ENCODE measurements around the gene MRPL2. TPM values are rescaled to one million over a fixed set of nuclear protein-coding genes. Genes with fewer than 3 reads are reported as not detected.

MRPL2 gene
- total RNA-seq, 1 donor from 2014 or later = 97.4 TPM

DNA sequence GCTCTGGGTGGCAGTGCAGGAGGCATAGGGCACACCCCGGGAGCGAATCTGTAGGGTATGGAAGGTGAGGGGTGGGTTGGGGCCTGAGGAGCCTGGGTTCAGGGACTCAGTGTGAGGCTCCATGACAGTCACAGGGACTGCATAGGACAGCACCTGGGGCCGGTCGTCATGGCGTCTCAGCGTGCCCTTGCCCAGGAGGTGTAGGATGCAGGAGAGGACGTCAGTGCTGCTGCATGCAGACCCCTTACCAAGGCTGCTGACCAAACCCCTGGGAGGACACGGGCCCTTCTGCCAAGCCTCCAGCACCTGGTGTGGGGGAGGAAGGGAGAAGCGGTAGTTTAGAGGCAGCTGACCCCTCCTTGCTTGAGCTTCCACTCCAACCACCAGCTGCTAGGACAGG is 21.5 kb downstream of the MRPL2 start:
- DNase-seq (ENCODE audit: low spot score) = no peak
- intact Hi-C loops (cut with micrococcal nuclease) = no loop called here
- Mint-ChIP-seq H3K36me3 (ENCODE audit: low read depth) (peaks cover 32% of the 10 kb centered on the region), H3K4me1 (ENCODE audit: low read depth) (peaks cover 6% of the 10 kb centered on the region), H3K27me3 (ENCODE audit: insufficient read depth) (no peaks in the 10 kb centered on the region), H3K4me3 (no peak overlapping the region), H3K9me3 (no peaks in the 10 kb centered on the region), H3K27ac (no peak overlapping the region)

GRCh38 chr6:43037197-43037596 is 22.0 kb downstream of the MRPL2 start:
- intact Hi-C loops (cut with micrococcal nuclease) = no loop called here
- Mint-ChIP-seq H3K4me3 (no peak overlapping the region), H3K27ac (no peak overlapping the region), H3K4me1 (ENCODE audit: low read depth) (peaks cover 6% of the 10 kb centered on the region), H3K27me3 (ENCODE audit: insufficient read depth) (no peaks in the 10 kb centered on the region), H3K36me3 (ENCODE audit: low read depth) (peaks cover 31% of the 10 kb centered on the region), H3K9me3 (no peaks in the 10 kb centered on the region)
- no peak for DNase-seq (ENCODE audit: low spot score)

DNA sequence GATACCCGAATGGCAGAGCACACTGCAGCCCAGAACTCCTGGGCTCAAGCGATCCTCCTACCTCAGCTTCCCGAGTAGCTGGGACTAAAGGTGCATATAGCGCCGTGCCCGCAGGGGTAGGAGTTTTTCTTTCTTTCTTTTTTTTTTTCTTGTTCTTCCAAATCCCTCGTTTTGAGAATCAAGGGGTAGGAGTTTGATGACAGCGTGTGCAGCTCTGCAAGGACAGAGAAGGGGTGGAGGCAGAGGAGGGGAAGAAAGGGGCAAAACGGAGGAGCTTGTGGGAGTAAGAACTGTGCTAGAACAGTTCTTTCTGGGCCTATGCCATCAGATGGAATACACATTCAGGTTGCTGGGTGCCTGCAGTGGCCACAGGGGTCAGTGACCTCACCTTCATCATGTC is 22.5 kb downstream of the MRPL2 start:
- no peak overlapping the region for H3K27ac Mint-ChIP-seq
- intact Hi-C loops (cut with micrococcal nuclease) = no loop called here
- peaks cover 32% of the 10 kb centered on the region for H3K36me3 Mint-ChIP-seq (ENCODE audit: low read depth)
- H3K9me3 Mint-ChIP-seq = no peaks in the 10 kb centered on the region
- DNase-seq (ENCODE audit: low spot score) = no peak
- no peaks in the 10 kb centered on the region for H3K27me3 Mint-ChIP-seq (ENCODE audit: insufficient read depth)
- H3K4me3 Mint-ChIP-seq = no peak overlapping the region
- peaks cover 6% of the 10 kb centered on the region for H3K4me1 Mint-ChIP-seq (ENCODE audit: low read depth)

- intact Hi-C loops (cut with micrococcal nuclease) = no loop called here
- H3K27ac Mint-ChIP-seq = no peak overlapping the region
Observed at GRCh38 chr6:43035495-43036194, 23.6 kb downstream of the MRPL2 start.

DNA sequence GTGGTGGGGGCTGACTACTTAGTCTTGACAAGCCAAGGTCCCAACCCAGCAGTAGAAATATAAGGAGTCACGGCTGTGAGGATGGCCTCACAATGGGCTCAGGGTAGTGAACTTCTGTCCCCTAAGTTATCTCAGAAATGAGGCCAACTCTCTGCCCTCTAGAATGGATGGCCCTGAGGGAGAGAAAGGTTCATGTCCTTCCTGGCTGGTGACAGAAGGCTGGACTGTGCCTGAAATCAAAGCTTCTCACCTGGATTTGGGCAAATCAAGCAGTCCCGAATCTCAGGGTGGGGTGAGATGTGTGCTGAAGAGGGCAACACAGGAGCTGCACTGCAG is 25.1 kb downstream of the MRPL2 start:
- no peak overlapping the region for H3K27ac Mint-ChIP-seq
- H3K9me3 Mint-ChIP-seq = no peaks in the 10 kb centered on the region
- DNase-seq (ENCODE audit: low spot score) = no peak
- intact Hi-C loops (cut with micrococcal nuclease) = no loop called here
- H3K36me3 Mint-ChIP-seq (ENCODE audit: low read depth) = peaks cover 35% of the 10 kb centered on the region
- no peak overlapping the region for H3K4me3 Mint-ChIP-seq
- H3K27me3 Mint-ChIP-seq (ENCODE audit: insufficient read depth) = no peaks in the 10 kb centered on the region
- peaks cover 6% of the 10 kb centered on the region for H3K4me1 Mint-ChIP-seq (ENCODE audit: low read depth)

More at GRCh38 chr6:43035495-43036194, 23.6 kb downstream of the MRPL2 start:
- DNase-seq (ENCODE audit: low spot score) = no peak
- H3K9me3 Mint-ChIP-seq = no peaks in the 10 kb centered on the region
- peaks cover 34% of the 10 kb centered on the region for H3K36me3 Mint-ChIP-seq (ENCODE audit: low read depth)
- no peak overlapping the region for H3K4me3 Mint-ChIP-seq
- no peaks in the 10 kb centered on the region for H3K27me3 Mint-ChIP-seq (ENCODE audit: insufficient read depth)
- peaks cover 6% of the 10 kb centered on the region for H3K4me1 Mint-ChIP-seq (ENCODE audit: low read depth)

GRCh38 chr6:43033496-43034189 is 25.6 kb downstream of the MRPL2 start:
- Mint-ChIP-seq H3K9me3 (no peaks in the 10 kb centered on the region), H3K4me1 (ENCODE audit: low read depth) (peaks cover 6% of the 10 kb centered on the region), H3K27ac (peak overlapping the region; percentile 46), H3K36me3 (ENCODE audit: low read depth) (peaks cover 33% of the 10 kb centered on the region), H3K27me3 (ENCODE audit: insufficient read depth) (no peaks in the 10 kb centered on the region), H3K4me3 (no peak overlapping the region)
- intact Hi-C loops (cut with micrococcal nuclease) = no loop called here
- DNase-seq (ENCODE audit: low spot score) = no peak

- Mint-ChIP-seq H3K36me3 (ENCODE audit: low read depth) (peaks cover 32% of the 10 kb centered on the region), H3K9me3 (no peaks in the 10 kb centered on the region), H3K4me3 (no peak overlapping the region), H3K27ac (no peak overlapping the region), H3K27me3 (ENCODE audit: insufficient read depth) (no peaks in the 10 kb centered on the region), H3K4me1 (ENCODE audit: low read depth) (peaks cover 6% of the 10 kb centered on the region)
- DNase-seq (ENCODE audit: low spot score) = no peak
- intact Hi-C loops (cut with micrococcal nuclease) = no loop called here
Observed at GRCh38 chr6:43032326-43032725, 26.9 kb downstream of the MRPL2 start.

DNA sequence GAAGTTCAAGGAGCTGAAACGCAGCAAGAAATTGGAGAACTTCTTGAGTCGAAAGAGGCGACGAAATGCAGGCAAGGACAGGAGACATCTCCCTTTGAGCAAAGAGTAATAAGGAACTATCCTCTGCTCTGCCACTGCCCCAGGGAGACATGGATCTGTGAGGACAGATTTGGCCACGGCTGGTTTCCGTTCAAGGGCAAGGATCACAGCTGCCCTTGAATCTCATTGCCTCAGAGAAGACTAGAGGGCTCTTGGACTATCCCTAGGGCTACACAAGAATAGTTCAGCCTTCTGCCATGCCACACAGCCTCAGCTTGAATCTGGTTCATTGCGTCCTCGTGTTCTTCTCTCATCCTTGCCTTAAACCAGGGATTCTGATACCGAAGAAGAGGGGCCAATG is 30.1 kb downstream of the MRPL2 start:
- peaks cover 44% of the 10 kb centered on the region for H3K36me3 Mint-ChIP-seq (ENCODE audit: low read depth)
- H3K4me3 Mint-ChIP-seq = no peak overlapping the region
- H3K4me1 Mint-ChIP-seq (ENCODE audit: low read depth) = peaks cover 15% of the 10 kb centered on the region
- no peaks in the 10 kb centered on the region for H3K27me3 Mint-ChIP-seq (ENCODE audit: insufficient read depth)
- DNase-seq (ENCODE audit: low spot score) = no peak
- no peaks in the 10 kb centered on the region for H3K9me3 Mint-ChIP-seq
- intact Hi-C loops (cut with micrococcal nuclease) = no loop called here
- no peak overlapping the region for H3K27ac Mint-ChIP-seq

DNA sequence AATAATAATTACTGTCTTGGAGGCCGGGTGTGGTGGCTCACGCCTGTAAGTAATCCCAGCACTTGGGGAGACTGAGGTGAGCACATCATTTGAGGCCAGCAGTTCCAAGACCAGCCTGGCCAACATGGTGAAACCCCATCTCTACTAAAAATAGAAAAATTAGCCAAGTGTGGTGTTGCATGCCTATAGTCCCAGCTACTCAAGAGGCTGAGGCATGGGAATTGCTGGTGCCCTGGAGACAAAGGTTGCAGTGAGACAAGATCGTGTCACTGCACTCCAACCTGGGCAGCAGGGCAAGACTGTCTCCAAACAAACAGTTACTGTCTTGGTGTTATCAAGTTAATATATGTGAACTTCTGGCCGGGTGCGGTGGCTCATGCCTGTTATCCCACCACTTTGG is 32.9 kb downstream of the MRPL2 start:
- Mint-ChIP-seq H3K4me1 (ENCODE audit: low read depth) (peaks cover 13% of the 10 kb centered on the region), H3K27me3 (ENCODE audit: insufficient read depth) (no peaks in the 10 kb centered on the region), H3K9me3 (no peaks in the 10 kb centered on the region), H3K4me3 (no peak overlapping the region), H3K36me3 (ENCODE audit: low read depth) (peaks cover 34% of the 10 kb centered on the region), H3K27ac (no peak overlapping the region)
- no peak for DNase-seq (ENCODE audit: low spot score)
- intact Hi-C loops (cut with micrococcal nuclease) = no loop called here

- peaks cover 36% of the 10 kb centered on the region for H3K36me3 Mint-ChIP-seq (ENCODE audit: low read depth)
- H3K4me3 Mint-ChIP-seq = peak overlapping the region; percentile 61
- peaks cover 20% of the 10 kb centered on the region for H3K4me1 Mint-ChIP-seq (ENCODE audit: low read depth)
- DNase-seq (ENCODE audit: low spot score) = no peak
- peak overlapping the region; percentile 53 for H3K27ac Mint-ChIP-seq
- no peaks in the 10 kb centered on the region for H3K27me3 Mint-ChIP-seq (ENCODE audit: insufficient read depth)
- intact Hi-C loops (cut with micrococcal nuclease) = no loop called here
- no peaks in the 10 kb centered on the region for H3K9me3 Mint-ChIP-seq
Observed at GRCh38 chr6:43024436-43024835, 34.8 kb downstream of the MRPL2 start.

DNA sequence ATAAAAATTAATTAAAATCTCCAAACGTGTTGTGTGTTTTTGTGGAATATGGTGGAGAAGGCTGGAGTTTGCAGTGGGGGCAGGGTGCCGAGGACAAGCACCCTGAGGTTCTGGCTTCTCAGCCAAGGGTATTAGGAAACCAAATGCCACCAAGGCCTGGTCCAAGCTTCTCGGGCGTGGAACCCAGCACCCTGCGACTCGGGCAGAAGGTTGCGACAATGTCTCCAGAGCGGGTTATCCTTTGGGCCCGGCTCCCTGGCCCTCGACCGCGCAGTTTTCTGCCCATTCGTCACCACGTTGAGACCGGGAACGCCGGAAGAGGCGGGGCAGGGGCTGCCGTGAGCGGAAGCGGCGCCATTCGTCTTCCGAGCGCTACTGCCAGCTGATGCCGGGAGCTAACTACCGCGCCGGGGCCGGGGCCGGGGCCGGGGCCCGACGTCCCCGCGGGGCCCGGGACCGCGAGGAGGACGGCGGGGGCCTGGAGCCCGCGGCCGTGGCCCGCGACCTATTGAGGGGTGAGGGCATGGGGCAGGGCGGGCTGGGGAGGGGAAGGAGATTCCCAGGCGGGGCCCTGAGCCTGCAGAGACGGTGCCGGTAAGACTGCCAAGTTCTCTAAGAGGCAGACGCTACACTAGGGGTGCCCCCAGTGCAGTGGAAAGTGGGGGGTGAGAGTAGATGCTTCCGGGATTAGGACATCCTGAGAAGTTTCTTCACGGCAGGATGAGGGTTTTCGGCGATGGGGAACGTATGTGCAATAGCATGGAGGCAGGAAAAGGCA is 37.8 kb downstream of the MRPL2 start, which contains the start of gene RRP36:
TSS of gene RRP36 (plus strand) at position 354 of the 778 bp plus-strand sequence. CDS start at position 386, 32 bp downstream.
- Mint-ChIP-seq H3K4me3 (peak within 1 kb of the TSS; percentile 98), H3K27ac (peak within 1 kb of the TSS; percentile 87), H3K36me3 (ENCODE audit: low read depth) (peaks cover 37% of the 10 kb centered on the region), H3K9me3 (no peaks in the 10 kb centered on the region), H3K4me1 (ENCODE audit: low read depth) (peaks cover 34% of the 10 kb centered on the region), H3K27me3 (ENCODE audit: insufficient read depth) (no peaks in the 10 kb centered on the region)
- DNase-seq (ENCODE audit: low spot score) = peak; percentile 64
- intact Hi-C loops (cut with micrococcal nuclease) = loop anchor here (1.0 to 2.0 kb wide), 2 partner anchors 8 to 121 kb away; partner anchors contain the start of gene MEA1

DNA sequence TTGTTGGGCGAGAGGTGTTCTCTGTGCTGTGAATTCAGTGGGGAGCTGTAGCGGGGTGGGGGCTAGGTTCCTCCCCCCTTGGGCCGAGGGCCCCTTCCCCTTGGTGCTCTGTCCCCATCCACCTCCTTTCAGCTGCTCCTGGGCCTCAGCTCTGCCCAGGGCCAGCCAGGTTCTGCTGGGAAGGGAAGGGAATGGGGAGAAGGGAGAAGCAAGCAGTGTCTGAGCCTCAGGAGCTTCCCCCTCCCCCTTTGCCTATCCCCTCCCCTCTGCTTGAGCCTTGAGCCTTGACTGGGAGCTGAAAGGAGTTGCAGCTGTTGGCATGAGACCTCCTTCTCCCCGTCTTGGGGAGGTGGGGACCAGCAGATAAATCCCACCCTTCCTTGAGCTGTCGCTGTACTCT is 38.4 kb downstream of the MRPL2 start:
- Mint-ChIP-seq H3K36me3 (ENCODE audit: low read depth) (peaks cover 36% of the 10 kb centered on the region), H3K27ac (peak overlapping the region; percentile 67)

More for the DNA sequence above, 38.4 kb downstream of the MRPL2 start:
- H3K4me1 Mint-ChIP-seq (ENCODE audit: low read depth) = peaks cover 40% of the 10 kb centered on the region
- H3K9me3 Mint-ChIP-seq = no peaks in the 10 kb centered on the region
- H3K27me3 Mint-ChIP-seq (ENCODE audit: insufficient read depth) = no peaks in the 10 kb centered on the region
- peak overlapping the region; percentile 84 for H3K4me3 Mint-ChIP-seq
- DNase-seq (ENCODE audit: low spot score) = no peak
- intact Hi-C loops (cut with micrococcal nuclease) = loop anchor here (1.0 to 2.0 kb wide), 2 partner anchors 8 to 120 kb away; partner anchors contain the start of gene MEA1

Measured in activated T-helper 1 cell treated with anti-CD3 and anti-CD28 coated beads, Interleukin-12 subunit alpha, Interleukin-12 subunit beta, Interleukin-2, Interleukin-4 antibody, amounts not matched to agents 30 ng/mL and 10 ng/mL and 1 ng/mL, durations not matched to agents 14 hours and 24 hours and 36 hours (primary cell).